Thoracic aorta (tissue), 2 donors: ENCODE results near the gene TMEM63B. TPM values are rescaled to one million over a fixed set of nuclear protein-coding genes. Genes with fewer than 3 reads are reported as not detected.
"Not testable (repeated sequence)": the region's sequence is repeated elsewhere in the genome, so short reads cannot be mapped to it uniquely, and the experiment has no call there.

ENCODE experiments used
- ATAC-seq: fragments of 150-250 bp; one replicate; pipeline ENCODE4 v1.8.0; 2017; ENCODE audit warnings: low read depth; ENCODE audit not compliant: insufficient number of reproducible peaks, low FRiP score
- DNase-seq: peaks from one replicate; pipeline ENCODE4 v3.0.0-alpha.2; 2020; ENCODE audit warnings: low spot score
- H3K27ac ChIP-seq, 2 donors: fragments of 200-600 bp; sonication (generic); 1 replicate in 1 of 2; 2 replicates in 1 of 2; pipeline ENCODE4 v1.5.1; 2016; ENCODE audit warnings: mild to moderate bottlenecking in 2 of 2, moderate library complexity in 2 of 2
- H3K27me3 ChIP-seq: fragments of 200-600 bp; sonication (generic); replicated peaks from 2 replicates; pipeline ENCODE4 v1.6.0; 2016; ENCODE audit warnings: mild to moderate bottlenecking; ENCODE audit not compliant: insufficient read depth
- H3K36me3 ChIP-seq: fragments of 200-600 bp; sonication (generic); one replicate; pipeline ENCODE4 v1.5.1; 2016
- H3K4me1 ChIP-seq, 2 donors: fragments of 200-600 bp; sonication (generic); 1 replicate in 1 of 2; 2 replicates in 1 of 2; pipeline versions ENCODE4 v1.5.1 to v1.6.0; 2016; ENCODE audit warnings: low read depth in 2 of 2, mild to moderate bottlenecking in 1 of 2; ENCODE audit not compliant: control insufficient read depth in 1 of 2
- H3K4me3 ChIP-seq: fragments of 200-600 bp; sonication (generic); 2 replicates; pipeline ENCODE4 v1.5.1; 2016; ENCODE audit warnings: mild to moderate bottlenecking
- H3K9me3 ChIP-seq: fragments of 200-600 bp; sonication (generic); 2 replicates; pipeline ENCODE4 v1.5.1; 2016
- total RNA-seq, 2 donors: library from RNA; depleted of rRNA; stranded (reverse); fragments of >200 nt; gene quantifications; one replicate each; pipeline versions ENCODE4 v1.1.0 to v1.2.3, GENCODE V29; 2016
- TF ChIP-seq, protein P1 (sequence below): fragments of 200-600 bp; sonication (generic); IDR thresholded peaks from one replicate; pipeline ENCODE4 v1.5.1; 2019; ENCODE audit warnings: antibody characterized with exemption

The TMEM63B gene
- total RNA-seq, 2 donors from 2014 or later, result 21.9 to 43.4 TPM

DNA sequence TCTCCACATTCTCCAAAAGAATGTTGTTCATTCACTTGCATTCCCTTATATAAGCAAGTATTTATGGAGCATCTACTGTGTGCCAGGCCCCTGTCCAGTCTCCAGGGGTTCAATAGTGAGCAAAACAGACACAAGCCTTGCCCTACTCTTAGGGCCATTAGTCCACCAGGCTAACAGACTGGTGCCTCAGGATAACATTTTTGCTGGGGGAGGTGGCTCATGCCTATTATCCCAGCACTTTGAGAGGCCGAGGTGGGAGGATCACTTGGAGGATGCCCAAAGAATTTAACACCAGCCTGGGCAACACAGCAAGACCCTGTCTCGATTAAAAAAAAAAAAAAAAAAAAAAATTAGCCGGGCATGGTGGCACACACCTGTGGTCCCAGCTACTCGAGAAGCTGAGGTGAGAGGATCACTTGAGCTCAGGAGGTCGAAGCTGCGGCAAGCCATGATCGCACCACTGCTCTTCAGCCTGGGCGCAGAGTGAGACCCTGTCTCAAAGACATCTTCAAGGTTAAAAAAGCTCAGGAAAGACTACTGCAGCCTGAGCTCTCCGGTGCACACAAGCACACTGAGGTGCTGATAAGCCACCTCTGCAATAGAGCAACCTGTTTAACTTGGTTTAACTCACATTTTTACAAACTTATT, 51.2 kb downstream of the TMEM63B start:
- no peaks in the 10 kb centered on the region for H3K27me3 ChIP-seq
- H3K36me3 ChIP-seq, result no peaks in the 10 kb centered on the region
- no peak overlapping the region for H3K4me3 ChIP-seq
- no peaks in the 10 kb centered on the region for H3K9me3 ChIP-seq
- H3K27ac ChIP-seq, result peak overlapping the region; percentile 66 to 67
- ATAC-seq, result no peak
- TF ChIP-seq, protein P1, sequence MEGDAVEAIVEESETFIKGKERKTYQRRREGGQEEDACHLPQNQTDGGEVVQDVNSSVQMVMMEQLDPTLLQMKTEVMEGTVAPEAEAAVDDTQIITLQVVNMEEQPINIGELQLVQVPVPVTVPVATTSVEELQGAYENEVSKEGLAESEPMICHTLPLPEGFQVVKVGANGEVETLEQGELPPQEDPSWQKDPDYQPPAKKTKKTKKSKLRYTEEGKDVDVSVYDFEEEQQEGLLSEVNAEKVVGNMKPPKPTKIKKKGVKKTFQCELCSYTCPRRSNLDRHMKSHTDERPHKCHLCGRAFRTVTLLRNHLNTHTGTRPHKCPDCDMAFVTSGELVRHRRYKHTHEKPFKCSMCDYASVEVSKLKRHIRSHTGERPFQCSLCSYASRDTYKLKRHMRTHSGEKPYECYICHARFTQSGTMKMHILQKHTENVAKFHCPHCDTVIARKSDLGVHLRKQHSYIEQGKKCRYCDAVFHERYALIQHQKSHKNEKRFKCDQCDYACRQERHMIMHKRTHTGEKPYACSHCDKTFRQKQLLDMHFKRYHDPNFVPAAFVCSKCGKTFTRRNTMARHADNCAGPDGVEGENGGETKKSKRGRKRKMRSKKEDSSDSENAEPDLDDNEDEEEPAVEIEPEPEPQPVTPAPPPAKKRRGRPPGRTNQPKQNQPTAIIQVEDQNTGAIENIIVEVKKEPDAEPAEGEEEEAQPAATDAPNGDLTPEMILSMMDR, result no peak
- DNase-seq, result no peak
- H3K4me1 ChIP-seq, result peaks cover 9 to 28% of the 10 kb centered on the region in 2 donors

DNA sequence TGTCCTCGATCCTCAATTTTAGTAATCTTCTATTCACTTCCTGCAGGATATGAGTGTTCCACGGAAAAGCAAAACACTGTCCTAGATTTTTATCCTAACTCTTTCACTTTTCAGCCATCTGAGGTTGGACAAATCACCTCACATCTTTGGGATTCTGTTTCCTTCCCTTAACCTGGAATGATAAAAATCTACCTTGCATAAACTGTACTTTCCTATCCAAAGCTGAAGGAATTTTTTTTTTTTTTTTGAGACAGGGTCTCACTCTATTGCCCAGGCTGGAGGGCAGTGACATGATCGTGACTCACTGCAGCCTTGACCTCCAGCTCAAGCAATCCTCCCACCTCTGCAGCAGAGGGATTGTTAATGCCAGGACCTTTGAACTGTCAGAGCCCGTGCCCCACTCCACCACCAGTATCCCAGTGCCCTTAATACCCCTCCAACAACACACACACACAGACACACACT, 51.8 kb downstream of the TMEM63B start:
- DNase-seq, result no peak
- no peak overlapping the region for H3K4me3 ChIP-seq
- no peak for ATAC-seq
- no peaks in the 10 kb centered on the region for H3K36me3 ChIP-seq
- no peaks in the 10 kb centered on the region for H3K27me3 ChIP-seq
- TF ChIP-seq, protein P1, result no peak
- peaks cover 9 to 28% of the 10 kb centered on the region in 2 donors for H3K4me1 ChIP-seq
- H3K9me3 ChIP-seq, result no peaks in the 10 kb centered on the region
- peak overlapping the region in 1 of 2 donors; percentile 67 for H3K27ac ChIP-seq

- Histone ChIP-seq H3K9me3 (no peaks in the 10 kb centered on the region), H3K4me3 (no peak overlapping the region), H3K27me3 (no peaks in the 10 kb centered on the region), H3K36me3 (no peaks in the 10 kb centered on the region), H3K27ac (no peak overlapping the region), H3K4me1 (peaks cover 9 to 28% of the 10 kb centered on the region in 2 donors)
- TF ChIP-seq, protein P1, result no peak
- ATAC-seq, result no peak
- DNase-seq, result no peak
Measured at GRCh38 chr6:44179648-44180047, 52.3 kb downstream of the TMEM63B start.

DNA sequence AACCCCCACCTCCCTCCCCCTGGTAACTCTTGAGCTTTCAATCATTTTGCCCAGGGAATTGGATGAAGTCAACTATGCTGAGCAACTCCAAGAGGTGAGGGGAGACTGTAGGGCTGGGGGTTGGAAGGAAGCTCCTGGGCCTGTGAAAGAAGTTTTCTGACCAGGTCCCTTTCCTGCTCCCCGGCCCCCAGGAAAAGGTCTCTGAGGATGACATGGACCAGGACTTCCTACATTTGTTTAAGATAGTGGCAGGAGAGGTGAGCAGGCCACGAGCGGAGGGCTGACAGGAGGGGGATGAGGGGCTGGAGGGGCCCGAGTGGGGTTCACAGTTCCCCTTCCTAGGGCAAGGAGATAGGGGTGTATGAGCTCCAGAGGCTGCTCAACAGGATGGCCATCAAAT, 53.1 kb downstream of the TMEM63B start:
- ATAC-seq, result no peak
- Histone ChIP-seq H3K36me3 (no peaks in the 10 kb centered on the region), H3K4me3 (no peak overlapping the region), H3K9me3 (no peaks in the 10 kb centered on the region), H3K4me1 (peaks cover 9 to 28% of the 10 kb centered on the region in 2 donors), H3K27me3 (no peaks in the 10 kb centered on the region), H3K27ac (no peak overlapping the region)
- TF ChIP-seq, protein P1, result no peak
- no peak for DNase-seq

- DNase-seq (no peak), ATAC-seq (no peak)
- no peaks in the 10 kb centered on the region for H3K9me3 ChIP-seq
- no peaks in the 10 kb centered on the region for H3K36me3 ChIP-seq
- no peak overlapping the region for H3K4me3 ChIP-seq
- H3K4me1 ChIP-seq, result peaks cover 9 to 28% of the 10 kb centered on the region in 2 donors
- TF ChIP-seq, protein P1, result no peak
- no peaks in the 10 kb centered on the region for H3K27me3 ChIP-seq
- H3K27ac ChIP-seq, result no peak overlapping the region
Measured at GRCh38 chr6:44180886-44181285, 53.5 kb downstream of the TMEM63B start.

DNA sequence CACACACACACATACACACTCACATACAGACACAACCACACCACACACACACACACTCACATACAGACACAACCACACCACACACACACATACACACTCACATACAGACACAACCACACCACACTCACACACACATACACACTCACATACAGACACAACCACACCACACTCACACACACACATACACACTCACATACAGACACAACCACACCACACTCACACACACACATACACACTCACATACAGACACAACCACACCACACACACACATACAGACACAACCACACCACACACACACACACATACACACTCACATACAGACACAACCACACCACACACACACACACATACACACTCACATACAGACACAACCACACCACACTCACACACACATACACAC, 54.4 kb downstream of the TMEM63B start:
- H3K4me3 ChIP-seq, DNase-seq, H3K27me3 ChIP-seq, H3K27ac ChIP-seq, H3K36me3 ChIP-seq, H3K9me3 ChIP-seq, ATAC-seq: not testable (repeated sequence)
- peaks cover 9 to 26% of the 10 kb centered on the region in 2 donors for H3K4me1 ChIP-seq
